ENCODE results near the gene C1orf94.
"Not testable (repeated sequence)": the region's sequence is repeated elsewhere in the genome, so short reads cannot be mapped to it uniquely, and the experiment has no call there.

Gene C1orf94

GRCh38 chr1:34164771-34165391, 11.8 kb upstream of the C1orf94 start, which contains the start of gene CSMD2:
Gene CSMD2, minus strand, starts transcription at chr1:34165230. Its CDS starts 133 bp downstream, at chr1:34165097.
- DNase-seq, result no peak

GRCh38 chr1:34165422-34165921, 11.2 kb upstream of the C1orf94 start:
- DNase-seq, result no peak

GRCh38 chr1:34166191-34166624, 10.5 kb upstream of the C1orf94 start:
- DNase-seq, result no peak

- no peak for DNase-seq
Measured at GRCh38 chr1:34166625-34167361, 9.9 kb upstream of the C1orf94 start.

GRCh38 chr1:34167389-34167788, 9.3 kb upstream of the C1orf94 start:
- DNase-seq, result no peak

GRCh38 chr1:34175744-34176143, 963 bp upstream of the C1orf94 start:
- no peak for DNase-seq

GRCh38 chr1:34178072-34178471, 1.4 kb downstream of the C1orf94 start:
- no peak for DNase-seq

- DNase-seq, result not testable (repeated sequence)
Measured at GRCh38 chr1:34183381-34183780, 6.7 kb downstream of the C1orf94 start.

- DNase-seq, result no peak
Measured at GRCh38 chr1:34186741-34187494, 10.2 kb downstream of the C1orf94 start.

- DNase-seq, result no peak
Measured at GRCh38 chr1:34188418-34188817, 11.7 kb downstream of the C1orf94 start.

GRCh38 chr1:34188985-34189384, 12.3 kb downstream of the C1orf94 start:
- no peak for DNase-seq

- DNase-seq, result no peak
Measured at GRCh38 chr1:34190692-34191091, 14.0 kb downstream of the C1orf94 start.

GRCh38 chr1:34192621-34193020, 15.9 kb downstream of the C1orf94 start:
- DNase-seq, result no peak

GRCh38 chr1:34199927-34200326, 23.2 kb downstream of the C1orf94 start:
- DNase-seq, result no peak

- DNase-seq, result no peak
Measured at GRCh38 chr1:34212673-34213072, 36.0 kb downstream of the C1orf94 start.

- DNase-seq, result no peak
Measured at GRCh38 chr1:34213956-34214355, 37.2 kb downstream of the C1orf94 start.

GRCh38 chr1:34231441-34231840, 54.7 kb downstream of the C1orf94 start:
- no peak for DNase-seq

GRCh38 chr1:34235594-34235993, 58.9 kb downstream of the C1orf94 start:
- no peak for DNase-seq

GRCh38 chr1:34236089-34236488, 59.4 kb downstream of the C1orf94 start:
- DNase-seq, result no peak

- DNase-seq, result no peak
Measured at GRCh38 chr1:34237151-34237815, 60.6 kb downstream of the C1orf94 start.

GRCh38 chr1:34245967-34246366, 69.3 kb downstream of the C1orf94 start:
- no peak for DNase-seq

GRCh38 chr1:34250342-34250741, 73.6 kb downstream of the C1orf94 start:
- no peak for DNase-seq

Data from NCI-H524 treated with DMSO at 0.1 percent for 48 hours (cell line).